MM.1S (cell line): ENCODE measurements around the gene TTC33.

Experiments
- DNase-seq: peaks from one replicate; pipeline ENCODE4 v3.0.0-alpha.2; 2015
- H2AFZ ChIP-seq: fragments of 300-600 bp; sonication (generic); 2 replicates; pipeline ENCODE4 v1.6.0; 2016; ENCODE audit warnings: antibody characterized with exemption, low read length
- H3F3A ChIP-seq: fragments of 300-600 bp; sonication (generic); 2 replicates; pipeline ENCODE4 v1.6.1; 2016; ENCODE audit warnings: mild to moderate bottlenecking, antibody characterized with exemption, low read length, moderate library complexity, mixed read lengths; ENCODE audit not compliant: insufficient read depth
- H3K27ac ChIP-seq: fragments of 300-600 bp; sonication (generic); 2 replicates; pipeline ENCODE4 v1.5.1; 2016; ENCODE audit warnings: mild to moderate bottlenecking, low read length
- H3K27me3 ChIP-seq: fragments of 300-600 bp; sonication (generic); replicated peaks from 2 replicates; pipeline ENCODE4 v1.6.0; 2016; ENCODE audit warnings: low read length; ENCODE audit not compliant: insufficient read depth
- H3K36me3 ChIP-seq: fragments of 300-600 bp; sonication (generic); replicated peaks from 2 replicates; pipeline ENCODE4 v1.6.1; 2016; ENCODE audit warnings: mild to moderate bottlenecking, low read length, mixed read lengths; ENCODE audit not compliant: insufficient read depth
- H3K4me1 ChIP-seq: fragments of 300-600 bp; sonication (generic); 2 replicates; pipeline ENCODE4 v1.6.1; 2016; ENCODE audit warnings: low read length, mixed read lengths
- H3K4me2 ChIP-seq: fragments of 300-600 bp; sonication (generic); 2 replicates; pipeline ENCODE4 v1.6.0; 2016; ENCODE audit warnings: low read depth, low read length
- H3K4me3 ChIP-seq: fragments of 300-600 bp; sonication (generic); 2 replicates; pipeline ENCODE4 v1.5.1; 2016; ENCODE audit warnings: low read length, mixed read lengths
- H3K79me2 ChIP-seq: fragments of 300-600 bp; sonication (generic); 2 replicates; pipeline ENCODE4 v1.6.1; 2016; ENCODE audit warnings: mixed run types, low read length, mixed read lengths
- H3K9ac ChIP-seq: fragments of 300-600 bp; sonication (generic); 2 replicates; pipeline ENCODE4 v1.6.1; 2016; ENCODE audit warnings: low read length, mixed read lengths
- H3K9me2 ChIP-seq: fragments of 300-600 bp; sonication (generic); replicated peaks from 2 replicates; pipeline ENCODE4 v1.6.1; 2016; ENCODE audit warnings: mild to moderate bottlenecking, low read length, mixed read lengths; ENCODE audit not compliant: insufficient read depth
- H3K9me3 ChIP-seq: fragments of 300-600 bp; sonication (generic); replicated peaks from 2 replicates; pipeline ENCODE4 v1.6.1; 2016; ENCODE audit warnings: mild to moderate bottlenecking, low read length, mixed read lengths; ENCODE audit not compliant: insufficient read depth
- H4K20me1 ChIP-seq: fragments of 300-600 bp; sonication (generic); 2 replicates; pipeline ENCODE4 v1.6.1; 2016; ENCODE audit warnings: mild to moderate bottlenecking, low read length, moderate library complexity, mixed read lengths; ENCODE audit not compliant: insufficient read depth
- EZH2 ChIP-seq: fragments of 300-600 bp; sonication (generic); optimal IDR thresholded peaks from 2 replicates; pipeline ENCODE3; 2017; ENCODE audit warnings: low read depth, mild to moderate bottlenecking, antibody characterized with exemption, low read length, mixed read lengths
- EZH2phosphoT487 ChIP-seq: fragments of 300-600 bp; sonication (generic); IDR thresholded peaks from 2 replicates; pipeline ENCODE4 v1.6.1; 2018; ENCODE audit warnings: antibody characterized with exemption, low read length
- TF ChIP-seq, protein P1 (sequence below): fragments of 300-600 bp; sonication (generic); IDR thresholded peaks from 2 replicates; pipeline ENCODE4 v1.5.1; 2016; ENCODE audit warnings: antibody characterized with exemption, low read length, mixed read lengths

TTC33 gene

DNA sequence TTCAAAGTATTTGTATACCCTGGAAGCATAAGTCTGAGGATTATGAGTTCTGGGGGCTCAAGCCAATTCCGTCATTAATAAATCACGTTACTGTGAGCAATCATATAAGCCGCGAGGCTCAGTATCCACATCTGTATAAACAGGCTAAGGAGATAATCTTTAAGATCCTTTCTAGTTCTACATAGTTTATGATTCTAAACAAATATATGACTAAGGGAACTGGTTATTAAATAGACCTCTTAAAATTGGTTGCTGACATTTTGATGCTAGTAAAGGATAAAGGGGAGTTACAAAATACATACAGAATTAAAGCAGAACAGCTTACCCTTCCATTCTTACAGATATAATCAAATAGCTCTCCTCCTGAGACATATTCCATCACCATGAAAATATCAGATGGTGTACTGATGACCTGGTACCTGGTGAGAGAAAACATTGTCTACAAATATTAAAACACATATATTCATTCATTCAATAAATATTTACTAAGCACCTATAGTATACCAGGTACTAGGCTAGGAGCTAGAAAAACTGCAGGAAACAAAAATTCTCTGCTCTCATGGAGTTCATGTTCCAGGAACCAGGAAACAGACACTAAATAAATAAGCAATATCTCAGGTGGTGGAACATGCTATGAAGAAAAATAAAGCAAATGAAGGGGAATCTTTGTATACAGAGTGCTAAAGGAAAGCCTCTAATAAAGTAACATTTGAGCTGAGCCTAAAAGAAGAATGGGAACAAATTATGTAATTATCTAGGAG lies 19.5 kb upstream of the TTC33 start:
- no peaks in the 10 kb centered on the region for H3F3A ChIP-seq
- H3K27me3 ChIP-seq = no peaks in the 10 kb centered on the region
- H3K36me3 ChIP-seq = peaks cover 8% of the 10 kb centered on the region; the same call in 1 of the 2 replicates
- no peak for DNase-seq
- no peaks in the 10 kb centered on the region for H3K4me1 ChIP-seq
- 0 out of 2 replicates have a peak, but pooled peaks cover 3% of the 10 kb centered on the region for H4K20me1 ChIP-seq
- no peaks in the 10 kb centered on the region for H3K9me3 ChIP-seq
- no peak overlapping the region for H3K27ac ChIP-seq
- H3K9me2 ChIP-seq = no peaks in the 10 kb centered on the region
- peaks cover 22% of the 10 kb centered on the region for H3K79me2 ChIP-seq
- no peak overlapping the region for H2AFZ ChIP-seq
- H3K4me3 ChIP-seq = no peak overlapping the region
- H3K4me2 ChIP-seq = no peak overlapping the region
- TF ChIP-seq EZH2 (no peak), EZH2phosphoT487 (no peak)
- TF ChIP-seq, protein P1, sequence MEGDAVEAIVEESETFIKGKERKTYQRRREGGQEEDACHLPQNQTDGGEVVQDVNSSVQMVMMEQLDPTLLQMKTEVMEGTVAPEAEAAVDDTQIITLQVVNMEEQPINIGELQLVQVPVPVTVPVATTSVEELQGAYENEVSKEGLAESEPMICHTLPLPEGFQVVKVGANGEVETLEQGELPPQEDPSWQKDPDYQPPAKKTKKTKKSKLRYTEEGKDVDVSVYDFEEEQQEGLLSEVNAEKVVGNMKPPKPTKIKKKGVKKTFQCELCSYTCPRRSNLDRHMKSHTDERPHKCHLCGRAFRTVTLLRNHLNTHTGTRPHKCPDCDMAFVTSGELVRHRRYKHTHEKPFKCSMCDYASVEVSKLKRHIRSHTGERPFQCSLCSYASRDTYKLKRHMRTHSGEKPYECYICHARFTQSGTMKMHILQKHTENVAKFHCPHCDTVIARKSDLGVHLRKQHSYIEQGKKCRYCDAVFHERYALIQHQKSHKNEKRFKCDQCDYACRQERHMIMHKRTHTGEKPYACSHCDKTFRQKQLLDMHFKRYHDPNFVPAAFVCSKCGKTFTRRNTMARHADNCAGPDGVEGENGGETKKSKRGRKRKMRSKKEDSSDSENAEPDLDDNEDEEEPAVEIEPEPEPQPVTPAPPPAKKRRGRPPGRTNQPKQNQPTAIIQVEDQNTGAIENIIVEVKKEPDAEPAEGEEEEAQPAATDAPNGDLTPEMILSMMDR = no peak
- no peak overlapping the region for H3K9ac ChIP-seq

DNA sequence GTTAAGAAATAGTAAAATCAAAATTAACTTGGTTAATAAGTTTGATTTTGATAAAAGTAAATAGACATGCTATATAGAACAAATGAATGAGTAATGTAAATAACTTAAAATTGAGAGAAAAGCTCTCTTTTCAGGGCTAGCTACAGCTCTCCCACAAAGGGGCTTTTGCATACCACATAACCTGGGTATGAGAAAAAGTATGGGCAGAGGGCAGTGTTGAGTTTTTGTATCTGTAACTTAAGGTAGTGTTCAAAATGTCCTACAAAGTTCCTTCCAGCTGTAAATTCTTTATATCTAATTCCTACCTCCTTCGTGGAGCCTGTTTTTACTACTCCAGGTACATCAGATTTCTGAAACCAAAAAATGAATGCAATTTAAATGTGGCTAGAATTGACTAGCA lies 18.9 kb upstream of the TTC33 start:
- Histone ChIP-seq H3K27ac (no peak overlapping the region), H3K9me3 (no peaks in the 10 kb centered on the region), H3K4me2 (no peak overlapping the region), H3K36me3 (peaks cover 8% of the 10 kb centered on the region; the same call in 1 of the 2 replicates), H3K4me3 (no peak overlapping the region), H3K79me2 (peaks cover 15% of the 10 kb centered on the region), H2AFZ (no peak overlapping the region), H3K27me3 (no peaks in the 10 kb centered on the region), H4K20me1 (0 out of 2 replicates have a peak, but pooled peaks cover 3% of the 10 kb centered on the region), H3K4me1 (no peaks in the 10 kb centered on the region), H3F3A (no peaks in the 10 kb centered on the region), H3K9me2 (no peaks in the 10 kb centered on the region), H3K9ac (no peak overlapping the region)
- DNase-seq = no peak
- TF ChIP-seq, protein P1 = no peak
- TF ChIP-seq EZH2 = no peak
- TF ChIP-seq EZH2phosphoT487 = no peak

DNA sequence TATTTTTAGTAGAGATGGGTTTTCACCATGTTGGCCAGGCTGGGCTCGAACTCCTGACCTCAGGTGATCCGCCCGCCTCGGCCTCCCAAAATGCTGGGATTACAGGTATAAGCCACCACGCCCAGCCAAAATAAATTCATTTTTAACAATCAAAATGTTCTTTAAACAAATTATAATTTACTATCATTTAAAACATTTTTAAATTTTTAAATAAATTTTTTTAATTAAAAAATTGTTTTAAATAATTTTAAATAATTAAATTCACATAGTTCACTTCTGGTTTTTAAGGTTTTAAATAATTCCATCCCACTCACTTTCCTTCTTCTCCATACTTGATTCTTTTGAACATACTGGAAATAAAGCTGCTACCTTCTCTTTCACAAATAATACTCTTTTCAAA lies 15.0 kb upstream of the TTC33 start:
- no peaks in the 10 kb centered on the region for H3K9me3 ChIP-seq
- DNase-seq = no peak
- H3F3A ChIP-seq = no peaks in the 10 kb centered on the region
- H3K36me3 ChIP-seq = peaks cover 8% of the 10 kb centered on the region; the same call in 1 of the 2 replicates
- H3K4me2 ChIP-seq = no peak overlapping the region
- no peaks in the 10 kb centered on the region for H4K20me1 ChIP-seq
- H3K4me1 ChIP-seq = no peaks in the 10 kb centered on the region
- no peak overlapping the region for H2AFZ ChIP-seq
- no peak for TF ChIP-seq EZH2phosphoT487
- no peak for TF ChIP-seq EZH2
- TF ChIP-seq, protein P1 = no peak
- no peak overlapping the region for H3K9ac ChIP-seq
- no peaks in the 10 kb centered on the region for H3K9me2 ChIP-seq
- no peak overlapping the region for H3K27ac ChIP-seq
- no peaks in the 10 kb centered on the region for H3K27me3 ChIP-seq
- 0 out of 2 replicates have a peak, but pooled peaks cover 3% of the 10 kb centered on the region for H3K79me2 ChIP-seq
- no peak overlapping the region for H3K4me3 ChIP-seq
